ENCODE results near the gene ZNF335.

ZNF335 gene

DNA sequence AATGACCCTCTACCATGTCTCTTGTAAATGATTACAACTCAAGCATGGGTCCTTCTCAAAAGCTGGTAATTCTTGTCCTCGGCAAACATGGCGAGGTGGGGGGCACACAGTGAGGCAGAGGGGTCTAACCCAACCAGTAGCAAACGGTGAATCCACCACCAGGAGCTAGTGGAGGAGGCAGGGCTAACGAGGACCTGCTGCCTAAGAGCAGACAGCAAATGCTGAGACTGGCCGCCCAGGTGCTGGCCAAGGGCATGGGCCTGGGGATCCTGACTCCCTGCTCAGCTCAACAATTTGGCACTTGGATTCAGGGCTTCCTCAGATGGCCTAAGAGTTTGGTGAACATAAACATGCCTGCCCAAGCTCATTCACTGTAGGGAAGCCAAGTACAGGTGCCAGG lies 19.1 kb downstream of the ZNF335 start:
- DNase-seq (ENCODE audit: low read depth), result no peak

DNA sequence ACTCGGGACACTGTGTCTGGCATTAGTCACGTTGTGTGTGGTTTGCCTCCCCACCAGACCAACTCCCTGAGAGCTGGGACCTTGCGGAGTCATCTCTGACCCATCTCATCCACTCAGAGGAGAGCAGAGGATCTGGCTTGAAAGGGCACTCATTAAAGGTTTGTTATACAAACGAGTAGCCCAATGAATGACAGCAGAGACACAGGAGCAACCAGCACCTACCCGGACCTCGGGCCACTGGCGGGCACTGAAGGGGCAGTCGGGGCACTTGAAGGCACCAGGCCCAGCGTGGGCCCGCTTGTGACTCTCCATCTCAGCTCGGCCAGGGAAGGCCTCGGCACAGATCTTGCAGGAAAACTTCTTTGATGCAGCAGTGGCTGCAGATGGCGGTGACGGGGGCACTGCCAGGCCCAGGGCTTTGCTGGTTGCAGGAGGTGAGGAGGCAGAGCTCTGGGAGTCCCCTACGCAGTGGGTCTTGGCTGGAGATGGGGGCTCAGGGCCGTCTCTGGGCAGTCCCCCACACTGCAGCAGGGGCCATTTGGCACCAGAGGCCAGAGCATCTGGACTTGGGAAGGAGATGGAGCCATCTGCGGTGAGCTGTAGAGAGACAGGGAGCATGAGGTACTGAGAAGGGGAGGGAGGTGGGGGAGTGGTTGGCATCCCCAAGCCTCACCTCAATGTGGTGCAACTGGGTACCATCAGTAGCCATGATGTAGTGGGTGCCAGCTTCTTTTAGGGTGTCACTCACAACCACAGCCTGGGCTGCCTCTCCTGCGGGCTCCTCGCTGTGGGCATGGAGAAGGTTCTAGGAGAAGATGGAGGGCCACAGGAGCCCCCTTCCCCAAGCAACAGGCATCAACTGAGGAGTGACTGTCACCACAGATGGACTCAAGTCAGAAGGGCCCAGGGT lies 19.8 kb downstream of the ZNF335 start:
- DNase-seq (ENCODE audit: low read depth), result no peak

DNA sequence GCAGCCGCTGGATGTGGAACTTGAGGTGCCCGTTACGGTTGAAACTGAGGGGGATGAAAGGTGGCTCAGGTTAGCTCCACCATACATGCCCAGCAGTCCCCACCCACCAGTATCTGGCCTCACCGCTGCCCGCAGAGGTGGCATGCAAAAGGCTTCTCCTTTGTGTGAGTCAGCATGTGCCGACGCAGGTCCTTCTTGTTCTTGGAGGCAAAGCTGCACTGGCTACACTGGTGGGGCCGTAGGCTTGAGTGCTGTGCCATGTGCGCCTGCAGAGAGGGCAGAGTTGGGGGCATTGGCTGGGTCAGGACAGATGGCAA lies 21.7 kb downstream of the ZNF335 start:
- no peak for DNase-seq (ENCODE audit: low read depth)

DNA sequence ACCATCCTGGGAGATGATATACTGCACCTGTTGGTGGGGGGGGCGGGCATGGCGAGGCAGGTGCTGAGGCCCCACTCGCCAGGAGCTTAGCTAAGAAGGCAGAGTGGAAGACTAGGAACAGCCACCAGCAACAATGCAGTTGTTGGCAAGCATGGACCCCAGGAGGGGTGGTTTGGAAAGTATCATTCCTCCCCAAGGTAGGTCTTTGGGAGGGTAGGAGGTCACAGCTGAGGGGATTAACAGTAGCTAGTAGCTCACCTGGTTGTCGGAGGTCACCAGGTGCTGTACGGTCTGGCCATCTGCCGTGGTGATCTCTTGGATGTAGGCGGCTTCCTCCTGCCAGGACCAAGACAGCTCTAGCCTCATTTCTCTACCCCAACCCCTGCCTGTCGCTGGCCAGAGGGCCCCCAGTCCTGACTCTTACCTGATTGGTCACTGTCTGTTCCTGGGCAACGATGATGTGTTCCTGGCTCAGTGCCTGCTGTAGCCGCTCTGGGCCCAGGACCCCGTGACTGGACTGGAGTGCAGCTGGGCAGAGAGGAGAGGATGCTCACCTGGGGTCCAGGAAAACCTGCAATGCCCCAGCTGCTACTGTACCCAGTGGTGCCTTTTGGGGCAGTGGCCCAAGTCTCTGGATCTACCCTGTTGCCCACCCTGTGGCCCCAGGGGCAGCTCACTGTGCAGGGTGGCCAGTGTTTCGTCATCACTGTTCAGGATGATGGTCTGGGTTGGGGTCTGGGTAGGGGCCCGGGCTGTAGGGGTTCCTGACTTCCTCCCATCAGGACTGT lies 22.3 kb downstream of the ZNF335 start:
- DNase-seq (ENCODE audit: low read depth), result no peak

DNA sequence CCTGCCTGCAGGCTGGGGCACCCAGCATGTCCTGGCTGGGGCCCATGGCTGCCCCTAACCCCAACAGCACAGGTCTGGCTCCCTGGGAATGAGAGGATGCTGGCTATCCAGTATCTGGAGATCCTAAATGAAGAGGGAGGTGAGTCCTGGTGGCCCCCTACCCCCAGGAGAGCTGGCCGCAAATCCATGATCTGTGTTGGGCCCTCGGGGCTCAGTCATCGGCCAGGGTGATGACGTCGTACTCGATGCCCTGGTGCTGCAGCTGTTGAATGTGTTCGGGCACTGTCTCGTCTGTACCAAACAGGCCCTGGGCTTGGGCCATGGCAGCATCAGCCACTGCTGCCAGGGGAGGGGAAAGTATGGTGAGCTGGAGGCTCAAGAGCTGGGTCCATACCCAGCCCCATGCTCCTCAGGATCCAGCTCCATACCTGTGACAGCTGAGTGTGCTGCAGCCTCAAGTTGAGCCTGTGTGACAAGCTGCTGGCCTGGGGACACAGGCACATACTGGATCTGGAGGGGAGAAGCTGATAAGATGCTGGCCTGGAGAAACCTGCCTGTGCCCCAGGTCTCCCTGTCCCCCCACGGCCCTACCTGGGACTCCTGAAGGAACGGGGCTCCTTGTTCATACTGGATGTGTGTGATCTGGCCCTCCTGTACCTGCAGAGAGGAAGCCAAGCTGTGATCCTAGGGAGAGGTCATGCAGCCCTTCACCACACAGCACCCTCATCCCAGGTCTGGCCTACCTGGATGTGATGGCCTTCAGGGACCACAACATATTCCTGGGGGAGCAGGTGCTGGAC lies 23.1 kb downstream of the ZNF335 start:
- no peak for DNase-seq (ENCODE audit: low read depth)

DNA sequence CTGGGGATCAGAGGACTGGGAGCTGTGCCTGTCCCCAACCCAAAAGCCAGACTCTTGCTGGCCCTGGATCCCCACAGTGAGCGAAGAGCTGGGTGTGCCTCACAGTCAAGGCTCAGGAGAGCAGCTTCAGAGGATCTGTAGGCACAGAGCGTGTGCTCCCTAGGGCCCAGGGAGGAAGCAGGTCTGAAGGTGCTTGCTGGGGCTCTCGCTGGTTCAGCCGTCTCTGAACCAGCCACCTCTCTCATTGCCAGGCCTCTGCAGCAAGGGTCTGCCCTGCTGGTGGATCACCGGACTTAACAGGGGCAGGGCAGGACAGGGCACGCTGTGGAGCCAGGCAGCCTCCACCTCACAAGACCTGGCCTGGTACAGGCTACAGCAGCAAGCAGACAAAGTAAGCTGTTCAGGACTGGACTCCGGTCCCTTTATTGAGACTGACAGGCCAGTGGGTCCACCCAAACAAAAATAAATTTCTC lies 23.7 kb downstream of the ZNF335 start:
- no peak for DNase-seq (ENCODE audit: low read depth)

DNA sequence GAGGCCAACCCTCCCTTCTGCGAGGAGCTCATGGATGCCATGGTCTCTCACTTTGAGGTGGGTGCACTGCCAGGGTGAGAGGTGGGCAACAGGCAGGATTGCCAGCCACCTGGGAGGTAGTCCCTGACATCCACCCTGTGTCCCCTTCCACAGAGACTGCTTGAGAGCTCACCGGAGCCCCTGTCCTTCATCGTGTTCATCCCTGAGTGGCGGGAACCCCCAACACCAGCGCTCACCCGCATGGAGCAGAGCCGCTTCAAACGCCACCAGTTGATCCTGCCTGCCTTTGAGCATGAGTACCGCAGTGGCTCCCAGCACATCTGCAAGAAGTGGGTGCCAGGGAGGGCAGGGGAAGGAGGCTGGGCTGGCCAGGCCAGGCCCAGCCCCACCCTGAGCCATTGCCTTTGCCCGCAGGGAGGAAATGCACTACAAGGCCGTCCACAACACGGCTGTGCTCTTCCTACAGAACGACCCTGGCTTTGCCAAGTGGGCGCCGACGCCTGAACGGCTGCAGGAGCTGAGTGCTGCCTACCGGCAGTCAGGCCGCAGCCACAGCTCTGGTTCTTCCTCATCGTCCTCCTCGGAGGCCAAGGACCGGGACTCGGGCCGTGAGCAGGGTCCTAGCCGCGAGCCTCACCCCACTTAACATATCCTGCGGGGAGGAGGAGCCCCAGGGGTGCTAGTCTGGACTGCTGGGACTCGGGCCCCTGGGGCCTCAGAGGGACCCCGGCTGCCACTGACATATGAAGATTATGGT lies 24.7 kb downstream of the ZNF335 start:
- no peak for DNase-seq (ENCODE audit: low read depth)

DNA sequence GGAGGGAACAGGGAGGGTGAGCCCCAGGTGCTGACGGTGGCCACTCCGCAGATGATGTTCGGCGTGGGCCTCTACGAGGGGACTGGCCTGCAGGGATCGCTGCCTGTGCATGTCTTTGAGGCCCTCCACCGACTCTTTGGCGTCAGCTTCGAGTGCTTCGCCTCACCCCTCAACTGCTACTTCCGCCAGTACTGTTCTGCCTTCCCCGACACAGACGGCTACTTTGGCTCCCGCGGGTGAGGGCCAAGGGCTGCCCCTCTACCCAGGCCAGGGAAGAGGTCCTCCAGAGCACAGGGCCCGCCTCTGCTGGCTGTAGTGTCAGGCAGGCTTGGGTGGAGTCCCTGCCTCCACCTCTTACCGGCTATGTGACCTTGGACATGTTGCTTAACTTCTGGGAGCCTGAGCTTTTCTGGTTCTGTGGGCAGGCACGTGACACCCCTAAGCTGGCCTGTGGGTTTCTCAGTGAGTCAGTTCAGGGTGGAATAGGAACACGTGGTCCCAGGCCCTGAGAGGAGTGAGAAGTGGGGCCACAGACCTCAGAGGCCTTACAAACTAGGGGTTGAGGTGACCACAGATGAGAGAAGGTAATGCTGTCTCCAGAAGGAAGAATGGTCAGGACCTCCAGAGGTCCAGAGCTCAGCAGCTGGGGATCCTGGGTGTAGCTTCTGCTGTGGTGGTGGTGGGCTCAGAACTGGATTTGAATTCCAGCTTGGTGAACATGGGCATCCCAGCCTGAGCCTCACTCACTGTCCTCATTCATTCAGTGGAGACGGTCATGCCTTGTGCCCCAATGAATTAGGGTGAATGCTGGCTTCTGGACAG lies 25.6 kb downstream of the ZNF335 start:
- peak; percentile 98 for DNase-seq (ENCODE audit: low read depth)

DNA sequence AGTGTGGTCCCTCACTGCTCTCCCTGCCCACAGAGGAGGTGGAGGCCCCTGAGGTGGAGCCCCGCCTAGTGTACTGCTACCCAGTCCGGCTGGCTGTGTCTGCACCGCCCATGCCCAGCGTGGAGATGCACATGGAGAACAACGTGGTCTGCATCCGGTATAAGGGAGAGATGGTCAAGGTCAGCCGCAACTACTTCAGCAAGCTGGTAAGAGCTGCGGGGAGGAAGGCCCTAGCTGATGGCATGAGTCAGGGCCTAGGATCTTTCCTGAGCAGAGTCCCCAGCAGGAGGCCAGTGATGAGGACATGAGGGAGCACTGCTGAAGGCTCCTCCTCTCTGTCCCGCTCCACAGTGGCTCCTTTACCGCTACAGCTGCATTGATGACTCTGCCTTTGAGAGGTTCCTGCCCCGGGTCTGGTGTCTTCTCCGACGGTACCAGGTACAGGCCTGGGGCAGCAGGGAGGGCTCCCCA lies 26.3 kb downstream of the ZNF335 start:
- DNase-seq (ENCODE audit: low read depth), result peak; percentile 92

DNA sequence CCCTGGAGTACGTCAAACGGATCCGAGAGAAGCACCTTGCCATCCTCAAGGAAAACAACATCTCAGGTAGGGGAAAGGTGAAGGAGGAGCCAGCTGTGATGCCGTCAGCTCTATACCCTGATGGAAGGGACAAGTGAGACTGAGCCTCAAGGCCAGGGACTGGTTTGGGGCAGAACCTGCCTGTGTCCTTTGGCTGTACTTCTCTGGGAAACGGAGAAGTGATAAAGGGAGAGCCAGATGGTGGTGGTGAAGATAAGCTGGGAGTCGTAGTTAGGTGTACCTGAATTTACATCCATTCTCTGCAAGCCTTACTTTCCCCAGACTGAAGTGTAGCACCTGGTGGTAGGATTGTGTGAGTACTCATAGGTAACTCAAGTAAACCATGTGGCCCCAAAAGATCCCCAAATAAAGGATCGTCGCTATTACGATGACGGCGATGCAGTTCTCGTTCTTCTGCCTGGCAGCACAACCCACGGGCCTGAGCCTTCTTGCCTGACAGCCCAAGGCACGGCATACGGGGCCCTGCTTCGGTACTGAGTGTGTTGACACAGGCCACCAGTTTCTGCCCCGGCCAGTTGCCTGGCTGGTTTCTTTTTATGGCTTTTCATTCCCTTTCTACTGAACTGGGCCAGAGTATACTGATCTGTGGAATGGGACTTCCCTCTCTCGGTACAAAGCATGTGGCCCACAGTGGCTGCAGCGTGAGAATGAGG lies 26.9 kb downstream of the ZNF335 start:
- DNase-seq (ENCODE audit: low read depth), result no peak

DNA sequence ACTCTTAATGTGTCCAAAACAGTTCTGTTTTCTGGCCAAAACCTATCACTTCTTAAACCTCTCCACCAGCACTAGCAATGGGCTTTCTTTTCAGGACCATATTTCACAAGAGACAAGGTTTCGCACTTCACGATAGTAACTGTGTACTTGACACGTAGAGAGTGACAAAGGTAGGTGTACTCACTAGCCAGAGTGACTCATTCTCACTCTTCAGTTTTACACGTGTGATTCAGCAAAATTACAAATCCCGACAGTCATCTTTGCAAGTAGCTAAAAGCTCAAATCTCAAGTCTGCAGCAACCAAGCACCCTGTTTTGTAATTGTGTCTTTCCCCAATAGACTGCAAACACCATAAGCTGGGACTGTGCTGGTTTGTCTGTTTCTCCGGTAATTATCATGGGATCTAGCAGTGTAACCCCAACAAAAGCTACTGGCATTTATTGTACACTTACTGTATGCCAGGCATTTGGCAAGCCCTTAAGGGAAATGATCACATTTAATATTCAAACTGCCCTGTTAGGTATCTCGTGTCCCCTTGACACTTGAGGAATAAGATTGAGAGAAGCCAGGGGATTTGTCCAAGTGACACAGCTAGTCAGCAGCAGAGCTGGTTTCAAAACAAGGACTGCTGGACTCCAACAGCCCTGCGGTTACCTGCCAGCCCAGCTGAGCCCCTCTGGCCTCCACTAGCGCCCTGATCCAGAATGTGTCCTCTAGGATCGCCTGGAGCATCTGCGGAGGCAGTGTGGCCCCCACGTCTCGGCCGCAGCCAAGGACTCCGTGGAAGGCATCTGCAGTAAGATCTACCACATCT lies 27.6 kb downstream of the ZNF335 start:
- DNase-seq (ENCODE audit: low read depth), result peak; percentile 75

DNA sequence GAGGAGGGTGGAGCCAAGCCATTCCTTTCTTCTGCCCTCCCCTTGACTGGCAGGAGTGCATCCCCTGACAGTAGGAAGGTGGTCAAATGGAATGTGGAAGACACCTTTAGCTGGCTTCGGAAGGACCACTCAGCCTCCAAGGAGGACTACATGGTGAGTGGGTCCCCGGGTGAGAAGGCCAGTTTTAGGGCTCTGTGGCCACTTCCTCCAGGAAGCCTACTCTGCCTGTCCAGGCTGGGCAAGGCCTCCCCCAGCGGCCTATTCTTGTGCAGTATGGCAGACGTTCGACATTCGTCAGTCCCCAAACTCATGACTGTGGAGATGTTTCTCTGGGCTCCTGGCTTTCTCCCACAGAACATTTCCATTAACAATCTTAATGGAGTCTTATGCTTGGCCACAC lies 28.4 kb downstream of the ZNF335 start:
- DNase-seq (ENCODE audit: low read depth), result no peak

DNA sequence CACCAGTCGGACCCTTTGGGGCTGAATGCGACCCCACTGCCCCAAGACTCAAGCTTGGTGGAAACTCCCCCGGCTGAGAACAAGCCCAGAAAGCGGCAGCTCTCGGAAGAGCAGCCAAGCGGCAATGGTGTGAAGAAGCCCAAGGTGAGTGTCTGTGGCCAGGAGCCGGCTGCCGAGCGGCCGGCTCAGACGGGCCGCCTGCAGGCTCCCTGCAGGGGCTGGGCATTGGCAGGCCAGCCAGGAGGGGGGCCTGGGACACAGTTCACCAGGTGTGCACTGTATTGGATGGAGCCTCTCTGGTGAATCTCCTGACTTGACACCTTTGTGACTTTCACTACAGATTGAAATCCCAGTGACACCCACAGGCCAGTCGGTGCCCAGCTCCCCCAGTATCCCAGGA lies 31.5 kb downstream of the ZNF335 start:
- DNase-seq (ENCODE audit: low read depth), result no peak

DNA sequence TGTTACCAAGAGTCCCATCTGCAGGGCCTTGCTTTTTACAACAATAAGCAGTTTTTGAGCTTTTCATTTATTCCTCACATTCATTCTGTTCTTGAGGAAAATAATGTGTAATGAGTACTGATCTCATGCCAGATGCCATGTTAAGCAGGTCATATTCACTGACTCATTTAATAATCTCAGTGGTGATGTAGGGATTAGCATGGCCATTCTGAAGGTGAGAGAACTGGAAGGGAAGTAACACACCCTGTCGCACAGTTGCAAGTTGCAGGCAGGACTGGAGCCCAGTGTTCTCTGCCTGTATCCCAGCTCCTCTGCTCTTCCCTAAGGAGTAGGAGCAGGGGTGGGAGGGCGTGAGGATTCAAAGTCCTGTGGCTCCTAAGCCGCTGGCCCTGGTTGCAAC lies 31.9 kb downstream of the ZNF335 start:
- DNase-seq (ENCODE audit: low read depth), result peak; percentile 25

DNA sequence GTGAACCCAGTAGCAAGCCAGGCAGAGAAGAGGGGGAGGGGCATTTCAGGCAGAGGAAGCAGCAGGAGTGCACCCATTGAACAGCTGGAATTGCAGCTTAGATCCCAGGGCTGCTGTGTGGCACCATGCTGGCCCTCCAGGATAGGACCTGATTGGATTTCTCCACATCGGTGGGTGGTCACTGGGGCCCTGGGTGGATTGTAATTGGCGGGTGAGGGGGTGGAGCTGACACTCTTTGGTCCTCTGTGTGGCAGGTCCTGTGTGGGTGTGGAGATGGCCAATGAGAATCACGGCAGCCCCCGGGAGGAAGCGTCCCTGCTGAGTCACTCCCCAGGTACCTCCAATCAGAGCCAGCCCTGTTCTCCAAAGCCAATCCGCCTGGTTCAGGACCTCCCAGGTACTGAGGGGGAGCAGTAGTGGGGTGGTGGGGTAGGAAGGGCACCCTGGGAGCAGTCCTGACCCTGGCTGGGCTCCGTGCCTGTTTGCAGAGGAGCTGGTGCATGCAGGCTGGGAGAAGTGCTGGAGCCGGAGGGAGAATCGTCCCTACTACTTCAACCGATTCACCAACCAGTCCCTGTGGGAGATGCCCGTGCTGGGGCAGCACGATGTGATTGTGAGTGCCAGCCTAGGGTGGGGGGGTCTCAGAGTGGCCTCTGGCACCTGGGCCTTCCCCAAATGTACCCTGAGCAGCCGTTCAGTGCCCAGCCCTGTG lies 33.1 kb downstream of the ZNF335 start:
- no peak for DNase-seq (ENCODE audit: low read depth)

DNA sequence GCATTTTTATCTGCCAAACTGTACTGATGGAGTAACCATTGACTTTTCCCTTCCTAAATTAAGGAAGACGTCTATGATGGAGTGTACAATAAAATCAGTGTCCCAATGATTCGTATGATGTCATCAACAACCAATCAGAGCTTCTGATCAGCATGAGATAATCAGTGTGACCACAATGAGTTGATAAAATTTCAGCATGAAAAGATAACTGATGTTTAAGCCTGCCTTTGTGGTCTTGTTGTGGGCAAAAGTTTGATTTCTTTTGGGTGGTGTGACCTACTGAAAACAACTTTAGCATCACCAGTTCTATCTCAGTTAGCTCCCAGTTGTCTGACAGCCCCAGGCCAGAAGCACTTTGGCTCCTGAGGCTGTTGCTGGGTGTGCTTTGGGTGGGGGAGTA lies 34.2 kb downstream of the ZNF335 start:
- peak; percentile 86 for DNase-seq (ENCODE audit: low read depth)

DNA sequence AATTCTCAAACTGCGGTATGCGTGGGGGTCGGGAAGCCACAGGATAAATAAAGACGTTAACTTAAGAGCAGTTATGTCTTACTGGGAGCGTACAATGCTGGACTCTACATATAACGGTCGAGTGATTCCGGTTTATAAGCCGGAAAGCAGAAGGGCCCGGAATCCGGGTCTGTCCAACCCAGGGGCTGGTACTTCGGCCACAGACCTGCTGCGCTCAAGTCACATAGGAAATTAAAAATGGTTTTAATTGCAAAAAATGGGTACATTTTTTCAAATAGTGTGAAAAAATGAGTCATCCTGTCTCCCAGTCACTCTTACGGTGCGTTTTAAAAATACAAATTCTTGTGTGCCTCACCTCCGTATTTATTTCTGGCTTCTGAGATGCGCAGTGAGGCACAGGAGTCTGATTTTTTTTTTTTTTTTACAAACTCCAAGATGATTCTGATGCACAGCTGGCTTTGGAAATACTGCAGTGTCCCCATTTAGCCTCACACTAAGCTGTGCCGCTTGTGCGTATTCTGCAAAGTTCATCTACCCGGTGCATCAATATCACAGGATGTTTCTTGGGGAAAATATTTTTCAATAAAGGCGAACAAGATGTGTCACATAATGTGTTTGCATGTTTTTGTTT lies 36.5 kb downstream of the ZNF335 start:
- DNase-seq (ENCODE audit: low read depth), result no peak

Data from amniotic epithelial cell (primary cell).